Rectal smooth muscle tissue (tissue), 1 donor: ENCODE results near the gene RSPH10B2.
"Not testable (repeated sequence)": the region's sequence is repeated elsewhere in the genome, so short reads cannot be mapped to it uniquely, and the experiment has no call there.

Source experiments
- H3K27ac ChIP-seq: one replicate; pipeline ENCODE4 v1.7.0; 2013; ENCODE audit warnings: low read depth, low read length, inconsistent platforms
- H3K27me3 ChIP-seq: one replicate; pipeline ENCODE4 v1.7.0; 2013; ENCODE audit warnings: low read length; ENCODE audit not compliant: control insufficient read depth, insufficient read depth
- H3K36me3 ChIP-seq: one replicate; pipeline ENCODE4 v1.7.0; 2013; ENCODE audit warnings: low read length; ENCODE audit not compliant: control insufficient read depth, insufficient read depth
- H3K4me1 ChIP-seq: one replicate; pipeline ENCODE4 v1.7.0; 2013; ENCODE audit warnings: low read length; ENCODE audit not compliant: control insufficient read depth, insufficient read depth
- H3K4me3 ChIP-seq: one replicate; pipeline ENCODE4 v1.7.0; 2013; ENCODE audit warnings: low read length
- H3K9ac ChIP-seq: one replicate; pipeline ENCODE4 v1.7.0; 2013; ENCODE audit warnings: low read length

Gene RSPH10B2

GRCh38 chr7:6728893-6729491, 24.9 kb upstream of the RSPH10B2 start:
- not testable (repeated sequence) for H3K27me3 ChIP-seq, H3K9ac ChIP-seq, H3K36me3 ChIP-seq, H3K4me1 ChIP-seq
- H3K27ac ChIP-seq: peak overlapping the region; percentile 83
- H3K4me3 ChIP-seq: peak overlapping the region; percentile 71

- Histone ChIP-seq H3K27ac (peak overlapping the region; percentile 83), H3K4me3 (peak overlapping the region; percentile 71), H3K27me3 (no peaks in the 10 kb centered on the region), H3K4me1 (no peaks in the 10 kb centered on the region), H3K36me3 (no peaks in the 10 kb centered on the region), H3K9ac (peak overlapping the region; percentile 66)
Observed at GRCh38 chr7:6729492-6730342, 24.2 kb upstream of the RSPH10B2 start.

GRCh38 chr7:6730343-6730633, 23.6 kb upstream of the RSPH10B2 start:
- Histone ChIP-seq H3K9ac (peak overlapping the region; percentile 66), H3K27me3 (no peaks in the 10 kb centered on the region), H3K27ac (peak overlapping the region; percentile 83), H3K36me3 (no peaks in the 10 kb centered on the region), H3K4me1 (no peaks in the 10 kb centered on the region), H3K4me3 (peak overlapping the region; percentile 71)

- H3K36me3 ChIP-seq, H3K4me1 ChIP-seq, H3K9ac ChIP-seq, H3K27ac ChIP-seq, H3K27me3 ChIP-seq, H3K4me3 ChIP-seq: not testable (repeated sequence)
Observed at GRCh38 chr7:6738415-6738814, 15.5 kb upstream of the RSPH10B2 start.

- not testable (repeated sequence) for H3K4me1 ChIP-seq, H3K27me3 ChIP-seq, H3K27ac ChIP-seq, H3K36me3 ChIP-seq, H3K4me3 ChIP-seq, H3K9ac ChIP-seq
Observed at GRCh38 chr7:6744410-6745100, 9.3 kb upstream of the RSPH10B2 start.

- not testable (repeated sequence) for H3K27ac ChIP-seq, H3K4me3 ChIP-seq, H3K36me3 ChIP-seq, H3K27me3 ChIP-seq, H3K4me1 ChIP-seq, H3K9ac ChIP-seq
Observed at GRCh38 chr7:6749335-6749734, 4.6 kb upstream of the RSPH10B2 start.

GRCh38 chr7:6750173-6750572, 3.7 kb upstream of the RSPH10B2 start:
- not testable (repeated sequence) for H3K4me1 ChIP-seq, H3K36me3 ChIP-seq, H3K9ac ChIP-seq, H3K4me3 ChIP-seq, H3K27me3 ChIP-seq, H3K27ac ChIP-seq

- not testable (repeated sequence) for H3K27me3 ChIP-seq, H3K27ac ChIP-seq, H3K9ac ChIP-seq, H3K36me3 ChIP-seq, H3K4me1 ChIP-seq, H3K4me3 ChIP-seq
Observed at GRCh38 chr7:6761186-6761585, 7.3 kb downstream of the RSPH10B2 start.

GRCh38 chr7:6781581-6781980, 27.7 kb downstream of the RSPH10B2 start:
- H3K27ac ChIP-seq, H3K27me3 ChIP-seq, H3K4me1 ChIP-seq, H3K4me3 ChIP-seq, H3K9ac ChIP-seq, H3K36me3 ChIP-seq: not testable (repeated sequence)

GRCh38 chr7:6789353-6789752, 35.5 kb downstream of the RSPH10B2 start:
- not testable (repeated sequence) for H3K9ac ChIP-seq, H3K27me3 ChIP-seq, H3K4me1 ChIP-seq, H3K4me3 ChIP-seq, H3K27ac ChIP-seq, H3K36me3 ChIP-seq

GRCh38 chr7:6792113-6792872, 38.4 kb downstream of the RSPH10B2 start:
- not testable (repeated sequence) for H3K4me3 ChIP-seq, H3K9ac ChIP-seq, H3K4me1 ChIP-seq, H3K27me3 ChIP-seq, H3K27ac ChIP-seq, H3K36me3 ChIP-seq

GRCh38 chr7:6794276-6794675, 40.4 kb downstream of the RSPH10B2 start:
- H3K4me3 ChIP-seq, H3K27ac ChIP-seq: not testable (repeated sequence)

More at GRCh38 chr7:6794276-6794675, 40.4 kb downstream of the RSPH10B2 start:
- not testable (repeated sequence) for H3K9ac ChIP-seq, H3K36me3 ChIP-seq, H3K4me1 ChIP-seq, H3K27me3 ChIP-seq
